Panc1 (cell line): ENCODE measurements around the gene STC2. TPM values are rescaled to one million over a fixed set of nuclear protein-coding genes. Genes with fewer than 3 reads are reported as not detected.

Source experiments
- ATAC-seq: fragments of 200-7000 bp; cut with Tn5 transposase; 2 replicates; pipeline ENCODE4 v1.9.1; 2020; ENCODE audit warnings: mild to moderate bottlenecking, moderate library complexity
- BruUV-seq: library from RNA; stranded (reverse); fragments of 400-500 nt; replicated peaks from 2 replicates; lab custom pipeline; 2021; lab: Mats Ljungman, UMichigan
- CTCF ChIA-PET: fragments of 300-600 bp; sonication (Branson Sonifier 250); formaldehyde crosslinking; loops from one replicate; lab custom pipeline; 2022; ENCODE audit warnings: antibody characterized with exemption; lab: Charles Lee
- POLR2A ChIA-PET: fragments of 300-600 bp; sonication (Branson Sonifier 250); formaldehyde crosslinking; loops from one replicate; lab custom pipeline; 2022; ENCODE audit warnings: antibody characterized with exemption; lab: Charles Lee
- DNase-seq: peaks from one replicate; pipeline ENCODE4 v3.0.0-alpha.2; 2010; ENCODE audit warnings: low read depth, low spot score
- H3K27ac ChIP-seq: 2 replicates; pipeline ENCODE4 v1.5.1; 2011; ENCODE audit warnings: mild to moderate bottlenecking, low read length, inconsistent platforms
- H3K27me3 ChIP-seq: fragments of 200-500 bp; sonication (Bioruptor generic); 2 replicates; pipeline ENCODE4 v1.6.0; 2014; ENCODE audit warnings: low read length, inconsistent platforms; ENCODE audit not compliant: control insufficient read depth, insufficient read depth
- H3K36me3 ChIP-seq: fragments of 200-500 bp; sonication (Bioruptor generic); 2 replicates; pipeline ENCODE4 v1.5.1; 2014; ENCODE audit warnings: inconsistent platforms, mild to moderate bottlenecking, low read length, moderate library complexity; ENCODE audit not compliant: control insufficient read depth, insufficient read depth
- H3K4me1 ChIP-seq: 2 replicates; pipeline ENCODE4 v1.5.1; 2011; ENCODE audit warnings: inconsistent platforms, mild to moderate bottlenecking, low read length, moderate library complexity; ENCODE audit not compliant: control insufficient read depth, insufficient read depth
- H3K4me3 ChIP-seq, 2 experiments: 2 replicates each; pipeline ENCODE4 v1.5.1; 2011 to 2012; ENCODE audit warnings: low read depth in 2 of 2, low read length in 2 of 2, mild to moderate bottlenecking in 2 of 2, inconsistent platforms in 1 of 2, moderate library complexity in 1 of 2
- H3K9me3 ChIP-seq: fragments of 200-500 bp; sonication (Bioruptor generic); 2 replicates; pipeline ENCODE4 v1.5.1; 2014; ENCODE audit warnings: low read depth, mild to moderate bottlenecking, inconsistent platforms, low read length, moderate library complexity; ENCODE audit not compliant: control insufficient read depth, insufficient read depth
- POLR2AphosphoS5 ChIP-seq: IDR thresholded peaks from 2 replicates; pipeline ENCODE4 v1.6.1; 2012; ENCODE audit warnings: mild to moderate bottlenecking, low read depth, low read length, moderate library complexity
- SIN3A ChIP-seq: IDR thresholded peaks from 2 replicates; pipeline ENCODE4 v1.6.1; 2012; ENCODE audit warnings: low read depth, mild to moderate bottlenecking, low read length, moderate library complexity, borderline replicate concordance; ENCODE audit not compliant: insufficient read depth
- TCF7L2 ChIP-seq: IDR thresholded peaks from 2 replicates; pipeline ENCODE4 v1.6.1; 2011; ENCODE audit warnings: mild to moderate bottlenecking, low read depth, low read length, inconsistent platforms
- in situ Hi-C: cut with HindIII; loops from 2 replicates; pipeline ENCODE4 v1.10.0; 2016; ENCODE audit warnings: low sequenced_read_pairs, low pct_unique_long_range_greater_than_20kb
- intact Hi-C: fragments of 100-400 bp; cut with micrococcal nuclease; formaldehyde crosslinking; loops from one replicate; pipeline ENCODE4 v1.10.0; 2022; ENCODE audit not compliant: unreplicated experiment
- total RNA-seq: library from RNA; stranded (reverse); gene quantifications from one replicate; pipeline ENCODE4 v1.2.1, GENCODE V29; 2021; ENCODE audit not compliant: unreplicated experiment
- TF ChIP-seq, protein P1 (sequence below), 2 experiments: IDR thresholded peaks; 2 replicates each; pipeline ENCODE4 v1.6.1; 2011 to 2012; ENCODE audit warnings: low read depth in 2 of 2, control low read depth in 1 of 2, low read length in 1 of 2, mild to moderate bottlenecking in 1 of 2, moderate library complexity in 1 of 2; ENCODE audit not compliant: insufficient read depth in 1 of 2
- TF ChIP-seq, protein P2 (sequence below): fragments of 450-650 bp; IDR thresholded peaks from 2 replicates; pipeline ENCODE4 v1.5.1; 2017; ENCODE audit warnings: mild to moderate bottlenecking

The STC2 gene
- total RNA-seq, 1 experiment from 2014 or later = 32.2 TPM

GRCh38 chr5:173352366-173353349 is 24.4 kb upstream of the STC2 start:
- Histone ChIP-seq H3K27me3 (no peaks in the 10 kb centered on the region), H3K4me3 (no peak overlapping the region), H3K9me3 (no peaks in the 10 kb centered on the region), H3K36me3 (no peaks in the 10 kb centered on the region), H3K27ac (no peak overlapping the region), H3K4me1 (no peaks in the 10 kb centered on the region)
- POLR2A ChIA-PET = no interaction called here
- no peak for DNase-seq
- BruUV-seq = no TSS peak
- ATAC-seq = no peak
- TF ChIP-seq TCF7L2 (no peak), POLR2AphosphoS5 (no peak), SIN3A (no peak)
- TF ChIP-seq, protein P1, sequence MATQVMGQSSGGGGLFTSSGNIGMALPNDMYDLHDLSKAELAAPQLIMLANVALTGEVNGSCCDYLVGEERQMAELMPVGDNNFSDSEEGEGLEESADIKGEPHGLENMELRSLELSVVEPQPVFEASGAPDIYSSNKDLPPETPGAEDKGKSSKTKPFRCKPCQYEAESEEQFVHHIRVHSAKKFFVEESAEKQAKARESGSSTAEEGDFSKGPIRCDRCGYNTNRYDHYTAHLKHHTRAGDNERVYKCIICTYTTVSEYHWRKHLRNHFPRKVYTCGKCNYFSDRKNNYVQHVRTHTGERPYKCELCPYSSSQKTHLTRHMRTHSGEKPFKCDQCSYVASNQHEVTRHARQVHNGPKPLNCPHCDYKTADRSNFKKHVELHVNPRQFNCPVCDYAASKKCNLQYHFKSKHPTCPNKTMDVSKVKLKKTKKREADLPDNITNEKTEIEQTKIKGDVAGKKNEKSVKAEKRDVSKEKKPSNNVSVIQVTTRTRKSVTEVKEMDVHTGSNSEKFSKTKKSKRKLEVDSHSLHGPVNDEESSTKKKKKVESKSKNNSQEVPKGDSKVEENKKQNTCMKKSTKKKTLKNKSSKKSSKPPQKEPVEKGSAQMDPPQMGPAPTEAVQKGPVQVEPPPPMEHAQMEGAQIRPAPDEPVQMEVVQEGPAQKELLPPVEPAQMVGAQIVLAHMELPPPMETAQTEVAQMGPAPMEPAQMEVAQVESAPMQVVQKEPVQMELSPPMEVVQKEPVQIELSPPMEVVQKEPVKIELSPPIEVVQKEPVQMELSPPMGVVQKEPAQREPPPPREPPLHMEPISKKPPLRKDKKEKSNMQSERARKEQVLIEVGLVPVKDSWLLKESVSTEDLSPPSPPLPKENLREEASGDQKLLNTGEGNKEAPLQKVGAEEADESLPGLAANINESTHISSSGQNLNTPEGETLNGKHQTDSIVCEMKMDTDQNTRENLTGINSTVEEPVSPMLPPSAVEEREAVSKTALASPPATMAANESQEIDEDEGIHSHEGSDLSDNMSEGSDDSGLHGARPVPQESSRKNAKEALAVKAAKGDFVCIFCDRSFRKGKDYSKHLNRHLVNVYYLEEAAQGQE (IDR thresholded peaks at IDR 0.05; ENCODE audit: insufficient read depth in 1 of 2, low read depth in 2 of 2, low read length in 1 of 2) = no peak
- TF ChIP-seq, protein P2, sequence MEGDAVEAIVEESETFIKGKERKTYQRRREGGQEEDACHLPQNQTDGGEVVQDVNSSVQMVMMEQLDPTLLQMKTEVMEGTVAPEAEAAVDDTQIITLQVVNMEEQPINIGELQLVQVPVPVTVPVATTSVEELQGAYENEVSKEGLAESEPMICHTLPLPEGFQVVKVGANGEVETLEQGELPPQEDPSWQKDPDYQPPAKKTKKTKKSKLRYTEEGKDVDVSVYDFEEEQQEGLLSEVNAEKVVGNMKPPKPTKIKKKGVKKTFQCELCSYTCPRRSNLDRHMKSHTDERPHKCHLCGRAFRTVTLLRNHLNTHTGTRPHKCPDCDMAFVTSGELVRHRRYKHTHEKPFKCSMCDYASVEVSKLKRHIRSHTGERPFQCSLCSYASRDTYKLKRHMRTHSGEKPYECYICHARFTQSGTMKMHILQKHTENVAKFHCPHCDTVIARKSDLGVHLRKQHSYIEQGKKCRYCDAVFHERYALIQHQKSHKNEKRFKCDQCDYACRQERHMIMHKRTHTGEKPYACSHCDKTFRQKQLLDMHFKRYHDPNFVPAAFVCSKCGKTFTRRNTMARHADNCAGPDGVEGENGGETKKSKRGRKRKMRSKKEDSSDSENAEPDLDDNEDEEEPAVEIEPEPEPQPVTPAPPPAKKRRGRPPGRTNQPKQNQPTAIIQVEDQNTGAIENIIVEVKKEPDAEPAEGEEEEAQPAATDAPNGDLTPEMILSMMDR = no peak
- CTCF ChIA-PET = no interaction called here
- intact Hi-C loops = no loop called here
- in situ Hi-C loops = no loop called here

- H3K4me3 ChIP-seq = no peak overlapping the region
- no TSS peak for BruUV-seq
- no peaks in the 10 kb centered on the region for H3K27me3 ChIP-seq
- H3K27ac ChIP-seq = no peak overlapping the region
- H3K36me3 ChIP-seq = no peaks in the 10 kb centered on the region
- no peaks in the 10 kb centered on the region for H3K4me1 ChIP-seq
- in situ Hi-C loops (no loop called here), intact Hi-C loops (no loop called here)
- POLR2A ChIA-PET = no interaction called here
- ATAC-seq = no peak
- no peak for TF ChIP-seq TCF7L2
- CTCF ChIA-PET = no interaction called here
- no peak for DNase-seq
- H3K9me3 ChIP-seq = no peaks in the 10 kb centered on the region
These were observed 14.9 kb upstream of the STC2 start for GRCh38 chr5:173342813-173343755.
